ENCODE measurements around the gene PPP1R14C. TPM values are rescaled to one million over a fixed set of nuclear protein-coding genes. Genes with fewer than 3 reads are reported as not detected.

The PPP1R14C gene
- total and polyA plus RNA-seq, 8 donors: 0.09 to 7.3 (median 0.74) TPM

DNA sequence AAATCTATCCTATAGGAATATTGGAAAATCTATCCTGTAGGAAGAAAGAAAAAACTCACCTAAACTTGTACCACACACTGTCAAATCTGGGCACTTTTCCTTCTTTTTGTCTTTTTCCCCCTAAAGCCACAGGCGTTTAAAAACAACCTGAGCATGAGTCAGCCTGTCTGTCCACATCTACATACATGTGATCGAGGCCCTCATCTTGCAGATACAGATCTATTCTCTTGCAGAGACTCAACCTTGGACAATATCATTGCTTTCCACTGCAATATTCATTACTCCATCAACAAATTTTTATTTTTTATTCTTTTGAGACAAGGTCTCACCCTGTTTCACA lies 130.1 kb downstream of the PPP1R14C start:
- H3K36me3 ChIP-seq: no peaks in the 10 kb centered on the region
- 84 to 85% methylated on average over 2 of the region's 2 CpGs for WGBS, 2 donors
- no peaks in the 10 kb centered on the region for H3K4me1 ChIP-seq
- no peaks in the 10 kb centered on the region for H3K9me3 ChIP-seq
- no peaks in the 10 kb centered on the region for H3K27me3 ChIP-seq
- H3K27ac ChIP-seq: no peak overlapping the region
- intact Hi-C loops (cut with DNase I): no loop called here
- no peak for DNase-seq
- no peak for FAIRE-seq
- TF ChIP-seq, protein P1, sequence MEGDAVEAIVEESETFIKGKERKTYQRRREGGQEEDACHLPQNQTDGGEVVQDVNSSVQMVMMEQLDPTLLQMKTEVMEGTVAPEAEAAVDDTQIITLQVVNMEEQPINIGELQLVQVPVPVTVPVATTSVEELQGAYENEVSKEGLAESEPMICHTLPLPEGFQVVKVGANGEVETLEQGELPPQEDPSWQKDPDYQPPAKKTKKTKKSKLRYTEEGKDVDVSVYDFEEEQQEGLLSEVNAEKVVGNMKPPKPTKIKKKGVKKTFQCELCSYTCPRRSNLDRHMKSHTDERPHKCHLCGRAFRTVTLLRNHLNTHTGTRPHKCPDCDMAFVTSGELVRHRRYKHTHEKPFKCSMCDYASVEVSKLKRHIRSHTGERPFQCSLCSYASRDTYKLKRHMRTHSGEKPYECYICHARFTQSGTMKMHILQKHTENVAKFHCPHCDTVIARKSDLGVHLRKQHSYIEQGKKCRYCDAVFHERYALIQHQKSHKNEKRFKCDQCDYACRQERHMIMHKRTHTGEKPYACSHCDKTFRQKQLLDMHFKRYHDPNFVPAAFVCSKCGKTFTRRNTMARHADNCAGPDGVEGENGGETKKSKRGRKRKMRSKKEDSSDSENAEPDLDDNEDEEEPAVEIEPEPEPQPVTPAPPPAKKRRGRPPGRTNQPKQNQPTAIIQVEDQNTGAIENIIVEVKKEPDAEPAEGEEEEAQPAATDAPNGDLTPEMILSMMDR (IDR thresholded peaks at IDR 0.05): no peak
- H3K4me3 ChIP-seq: no peak overlapping the region
- no peak for ATAC-seq

DNA sequence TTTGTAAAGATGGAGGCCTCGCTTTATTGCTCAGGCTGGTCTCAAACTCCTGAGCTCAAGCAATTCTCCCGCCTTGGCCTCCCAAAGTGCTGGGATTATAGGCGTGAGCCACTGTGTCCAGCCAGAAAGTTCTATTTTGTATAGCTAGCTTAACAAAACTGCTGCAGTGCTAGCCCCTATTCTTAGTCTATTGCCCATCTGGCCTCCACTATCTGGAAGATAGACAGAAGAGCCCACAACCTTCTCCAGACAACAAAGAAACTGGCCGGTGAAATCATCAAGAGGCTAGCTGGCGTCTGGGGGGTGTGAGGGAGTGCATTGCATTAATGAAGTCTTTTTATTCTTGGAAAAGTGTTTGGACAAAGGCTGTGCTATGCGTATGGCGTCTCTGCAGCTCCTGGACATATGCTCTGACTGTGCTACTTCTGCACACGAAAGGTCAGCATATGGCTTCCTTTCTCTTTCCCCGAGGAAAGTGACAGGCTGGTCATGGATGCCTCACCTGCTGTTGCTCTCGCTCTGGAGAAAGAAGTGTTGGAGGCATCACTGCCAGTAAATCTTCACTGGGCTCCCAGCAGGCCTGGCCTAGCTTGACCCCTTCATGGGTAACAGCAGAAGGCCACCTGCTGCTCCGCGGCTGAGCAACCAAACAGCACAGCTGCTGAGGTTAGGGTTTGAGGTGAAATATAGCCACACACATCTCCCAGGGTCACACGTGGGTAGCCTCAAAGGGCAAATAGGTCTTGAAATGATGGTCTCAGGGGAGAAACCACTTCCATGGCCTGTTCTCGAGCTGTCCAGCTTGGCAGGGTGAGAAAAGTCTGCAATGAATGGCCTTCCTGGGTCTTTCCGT lies 130.8 kb downstream of the PPP1R14C start:
- no peak for ATAC-seq
- Histone ChIP-seq H3K9me3 (no peaks in the 10 kb centered on the region), H3K27ac (no peak overlapping the region), H3K27me3 (no peaks in the 10 kb centered on the region), H3K4me3 (no peak overlapping the region), H3K36me3 (no peaks in the 10 kb centered on the region), H3K4me1 (no peaks in the 10 kb centered on the region)
- no peak for DNase-seq
- 84 to 90% methylated on average over 15 of the region's 15 CpGs for WGBS, 2 donors
- no peak for FAIRE-seq
- TF ChIP-seq, protein P1 (IDR thresholded peaks at IDR 0.05): no peak
- intact Hi-C loops (cut with DNase I): no loop called here

DNA sequence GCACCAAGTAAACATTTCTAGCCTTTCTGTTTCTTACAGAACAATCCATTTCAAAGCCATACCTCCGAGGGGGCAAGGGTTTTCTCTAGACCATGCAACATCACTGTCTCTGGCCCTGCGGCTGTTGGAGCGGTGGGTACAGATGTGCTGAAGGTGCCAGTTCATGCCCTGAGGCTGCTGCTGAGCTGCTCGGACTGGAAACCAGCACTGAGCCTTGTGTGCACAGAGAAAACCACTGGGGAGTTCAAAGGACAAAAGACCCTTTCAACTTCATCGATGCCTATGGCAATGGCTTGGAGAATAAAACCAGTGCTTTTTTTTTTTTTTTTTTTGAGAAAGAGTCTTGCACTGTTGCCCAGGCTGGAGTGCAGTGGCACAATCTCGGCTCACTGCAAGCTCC lies 132.6 kb downstream of the PPP1R14C start:
- ATAC-seq: no peak
- no peak for DNase-seq
- TF ChIP-seq, protein P1 (IDR thresholded peaks at IDR 0.05): no peak
- Histone ChIP-seq H3K9me3 (no peaks in the 10 kb centered on the region), H3K36me3 (no peaks in the 10 kb centered on the region), H3K27me3 (no peaks in the 10 kb centered on the region), H3K4me3 (no peak overlapping the region), H3K27ac (no peak overlapping the region), H3K4me1 (no peaks in the 10 kb centered on the region)
- no peak for FAIRE-seq
- intact Hi-C loops (cut with DNase I): no loop called here
- WGBS, 2 donors: 86 to 87% methylated on average over 6 of the region's 6 CpGs

DNA sequence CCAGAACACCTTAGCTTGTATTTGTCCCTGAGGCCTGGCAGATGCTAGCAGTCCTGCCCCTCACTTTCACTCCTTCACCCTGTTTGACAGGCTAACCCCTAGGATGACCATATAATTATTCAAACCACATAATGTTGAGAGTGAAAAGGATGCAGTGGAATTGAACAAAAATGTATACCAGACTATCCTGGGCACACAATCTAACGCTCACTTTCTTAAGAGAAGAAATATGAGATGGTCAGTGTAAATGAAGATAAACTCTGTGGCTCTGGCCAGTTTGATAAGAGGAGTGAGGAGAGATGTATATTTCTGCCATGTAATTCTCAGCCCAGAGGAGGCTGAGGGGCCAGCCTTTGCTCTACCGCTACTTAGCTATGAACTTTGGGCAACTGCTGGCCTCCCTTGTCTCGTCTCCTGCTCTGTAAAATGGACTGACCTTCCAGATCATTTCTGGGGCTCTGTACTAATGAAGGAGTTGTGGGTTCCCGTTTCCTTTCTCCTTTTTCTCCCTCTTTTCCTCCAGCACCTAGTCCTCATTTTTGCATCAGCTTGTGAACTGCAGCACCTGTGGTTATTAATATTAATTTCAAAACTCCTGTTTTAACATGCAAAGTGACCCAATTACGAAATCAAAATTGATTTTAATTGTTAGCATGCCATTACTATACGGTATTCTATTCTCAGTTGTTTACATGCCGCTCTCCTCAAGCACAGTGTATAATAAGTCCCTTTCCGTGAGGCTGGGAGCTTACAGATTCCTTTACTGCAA lies 133.5 kb downstream of the PPP1R14C start:
- Histone ChIP-seq H3K27ac (no peak overlapping the region), H3K4me1 (no peaks in the 10 kb centered on the region), H3K9me3 (no peaks in the 10 kb centered on the region), H3K4me3 (no peak overlapping the region), H3K36me3 (no peaks in the 10 kb centered on the region), H3K27me3 (no peaks in the 10 kb centered on the region)
- intact Hi-C loops (cut with DNase I): no loop called here
- ATAC-seq: no peak
- 54 to 56% methylated on average over 8 of the region's 8 CpGs for WGBS, 2 donors
- no peak for DNase-seq
- FAIRE-seq: no peak
- TF ChIP-seq, protein P1 (IDR thresholded peaks at IDR 0.05): no peak
